ENCODE results near the gene RAB37. TPM values are rescaled to one million over a fixed set of nuclear protein-coding genes. Genes with fewer than 3 reads are reported as not detected.

The RAB37 gene
- total RNA-seq, 2 experiments from 2014 or later: 2.1 to 2.3 TPM

DNA sequence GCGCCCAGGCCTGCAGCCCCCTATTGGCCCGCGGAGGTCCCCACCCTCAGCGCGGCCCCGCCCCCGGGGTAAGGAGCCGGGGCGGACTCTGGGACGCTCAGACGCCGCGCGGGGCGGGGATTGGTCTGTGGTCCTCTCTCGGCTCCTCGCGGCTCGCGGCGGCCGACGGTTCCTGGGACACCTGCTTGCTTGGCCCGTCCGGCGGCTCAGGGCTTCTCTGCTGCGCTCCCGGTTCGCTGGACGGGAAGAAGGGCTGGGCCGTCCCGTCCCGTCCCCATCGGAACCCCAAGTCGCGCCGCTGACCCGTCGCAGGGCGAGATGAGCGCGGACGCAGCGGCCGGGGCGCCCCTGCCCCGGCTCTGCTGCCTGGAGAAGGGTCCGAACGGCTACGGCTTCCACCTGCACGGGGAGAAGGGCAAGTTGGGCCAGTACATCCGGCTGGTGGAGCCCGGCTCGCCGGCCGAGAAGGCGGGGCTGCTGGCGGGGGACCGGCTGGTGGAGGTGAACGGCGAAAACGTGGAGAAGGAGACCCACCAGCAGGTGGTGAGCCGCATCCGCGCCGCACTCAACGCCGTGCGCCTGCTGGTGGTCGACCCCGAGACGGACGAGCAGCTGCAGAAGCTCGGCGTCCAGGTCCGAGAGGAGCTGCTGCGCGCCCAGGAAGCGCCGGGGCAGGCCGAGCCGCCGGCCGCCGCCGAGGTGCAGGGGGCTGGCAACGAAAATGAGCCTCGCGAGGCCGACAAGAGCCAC lies 11.6 kb downstream of the RAB37 start, which contains the start of gene NHERF1:
TSS of gene NHERF1 (plus strand) at position 100 of the 750 bp plus-strand sequence. CDS start at position 319, 219 bp downstream.
- Mint-ChIP-seq H3K36me3 (ENCODE audit: low read depth) (peaks cover 17% of the 10 kb centered on the region), H3K27ac (peak within 1 kb of the TSS; percentile 93), H3K9me3 (no peaks in the 10 kb centered on the region), H3K4me3 (peak within 1 kb of the TSS; percentile 94), H3K27me3 (ENCODE audit: low read depth) (no peaks in the 10 kb centered on the region), H3K4me1 (ENCODE audit: low read depth) (peaks cover 54% of the 10 kb centered on the region)
- intact Hi-C loops (cut with micrococcal nuclease): loop anchor here (1.0 to 10.0 kb wide), 4 partner anchors 22 to 456 kb away; partner anchors contain the start of genes NAT9 and NUP85
- CTCF ChIA-PET: interaction anchor here (0.9 to 3.8 kb wide), 9 partner anchors 10 to 113 kb away, joined by 4 to 40 read pairs (median 12); partner anchors contain the start of gene RAB37
- peak; percentile 93 for DNase-seq

DNA sequence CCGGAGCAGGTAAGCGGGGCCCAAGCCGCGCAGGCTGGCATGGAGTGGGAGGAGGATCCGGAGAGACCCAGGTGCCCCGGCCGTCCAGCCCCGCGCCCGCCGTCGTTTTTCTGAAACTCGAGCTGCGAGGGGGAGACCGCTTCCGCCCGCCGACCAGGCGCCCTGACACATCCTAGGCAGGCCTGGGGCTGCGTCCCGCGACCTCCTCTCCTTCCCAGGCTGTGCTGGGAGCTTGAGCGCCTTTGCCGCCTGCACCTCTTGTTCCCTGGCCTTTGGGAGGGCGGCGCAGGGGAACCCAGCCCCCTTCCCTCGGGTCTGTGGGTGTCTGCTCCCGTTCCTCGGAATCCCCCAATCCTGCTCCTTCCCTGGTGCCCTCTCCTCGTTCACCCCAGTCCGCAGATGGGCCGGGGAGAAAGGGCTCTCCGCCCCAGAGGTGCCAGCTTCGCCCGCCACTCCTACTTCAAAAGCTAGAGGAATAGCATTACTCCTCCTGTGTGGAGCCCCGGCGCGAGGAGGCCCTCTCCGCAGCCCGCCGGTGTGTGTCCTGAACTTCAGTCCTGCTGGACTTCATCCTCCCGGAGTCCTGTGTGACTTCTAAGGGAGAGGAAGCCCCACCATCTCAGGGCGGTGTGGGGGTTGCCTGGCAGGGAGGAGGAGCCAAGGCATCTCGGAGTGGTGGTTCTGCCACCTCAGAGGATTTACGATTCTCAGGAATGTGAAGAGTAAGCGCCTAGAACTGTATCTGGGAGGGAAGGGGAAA lies 12.4 kb downstream of the RAB37 start:
- Mint-ChIP-seq H3K27ac (peak overlapping the region; percentile 93), H3K4me3 (peak overlapping the region; percentile 94), H3K4me1 (ENCODE audit: low read depth) (peaks cover 53% of the 10 kb centered on the region), H3K36me3 (ENCODE audit: low read depth) (peaks cover 17% of the 10 kb centered on the region), H3K27me3 (ENCODE audit: low read depth) (no peaks in the 10 kb centered on the region), H3K9me3 (no peaks in the 10 kb centered on the region)
- DNase-seq: peak; percentile 71
- CTCF ChIA-PET: interaction anchor here (0.7 to 3.5 kb wide), 10 partner anchors 10 to 112 kb away, joined by 3 to 32 read pairs (median 5); partner anchors contain the start of gene RAB37
- intact Hi-C loops (cut with micrococcal nuclease): loop anchor here (1.0 to 10.0 kb wide), 2 partner anchors 7 to 455 kb away; partner anchors contain the start of gene NUP85

DNA sequence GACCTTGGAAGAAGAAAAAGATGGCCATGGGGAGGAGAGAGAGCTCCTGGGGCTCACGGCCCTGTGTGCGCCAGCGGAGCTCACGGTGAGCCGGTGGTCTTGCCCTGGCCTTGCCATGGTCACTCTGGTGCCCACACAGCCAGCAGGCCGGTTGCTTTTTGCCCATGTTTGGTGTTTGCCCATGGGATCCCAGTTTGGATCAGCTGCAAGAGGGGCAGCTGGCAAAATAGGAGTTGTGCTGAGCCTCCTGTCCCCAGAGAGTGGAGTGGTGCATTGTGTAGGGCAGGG lies 12.9 kb downstream of the RAB37 start:
- intact Hi-C loops (cut with micrococcal nuclease): loop anchor here (1.0 kb wide), 1 partner anchor 8 kb away; no protein-coding TSS in a partner anchor

DNA sequence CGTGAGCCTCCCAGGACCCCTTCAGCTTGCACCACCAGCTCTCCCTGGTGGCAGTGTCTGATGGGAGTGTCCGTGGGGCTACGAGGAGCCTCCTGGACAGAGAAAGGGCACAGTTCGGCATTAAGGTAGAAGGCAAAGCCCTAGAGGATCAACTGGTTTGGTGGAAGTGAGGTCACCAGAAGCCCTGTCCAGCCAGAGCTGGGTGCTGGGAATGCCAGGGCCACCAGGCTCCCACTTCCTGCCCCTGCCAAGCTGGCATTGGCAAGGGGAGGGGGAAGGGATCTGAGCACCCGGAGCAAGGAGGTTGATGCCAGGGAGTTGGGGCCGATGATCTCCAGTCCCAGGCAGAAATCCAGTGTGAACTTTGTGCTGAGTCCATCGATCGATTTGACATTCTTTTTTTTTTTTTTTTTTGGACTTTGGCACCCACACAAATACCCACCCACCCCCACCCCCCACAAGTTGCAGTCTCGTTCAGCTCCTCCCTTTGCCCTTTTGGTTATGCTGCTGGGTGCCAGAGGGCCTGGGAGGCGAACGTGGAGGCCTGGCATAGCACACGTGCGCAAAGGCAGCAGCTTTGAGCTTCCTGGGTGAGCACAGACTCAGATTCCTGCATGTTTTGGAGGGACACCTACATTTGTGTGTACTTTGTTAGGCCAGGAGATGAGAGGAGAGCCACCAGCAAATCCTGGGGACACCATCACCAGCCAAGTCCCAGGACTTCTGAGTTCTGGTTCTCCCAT lies 13.4 kb downstream of the RAB37 start:
- Mint-ChIP-seq H3K36me3 (ENCODE audit: low read depth) (peaks cover 17% of the 10 kb centered on the region), H3K4me3 (peak overlapping the region; percentile 94), H3K27me3 (ENCODE audit: low read depth) (no peaks in the 10 kb centered on the region), H3K4me1 (ENCODE audit: low read depth) (peaks cover 57% of the 10 kb centered on the region), H3K27ac (peak overlapping the region; percentile 94), H3K9me3 (no peaks in the 10 kb centered on the region)
- intact Hi-C loops (cut with micrococcal nuclease): loop anchor here (1.0 kb wide), 2 partner anchors 8 to 9 kb away; no protein-coding TSS in a partner anchor
- no peak for DNase-seq
- CTCF ChIA-PET: interaction anchor here (0.9 to 3.5 kb wide), 9 partner anchors 8 to 43 kb away, joined by 3 to 32 read pairs (median 6); partner anchors contain the start of gene NAT9

More for the DNA sequence above, 12.9 kb downstream of the RAB37 start:
- H3K4me3 Mint-ChIP-seq: peak overlapping the region; percentile 94
- H3K36me3 Mint-ChIP-seq (ENCODE audit: low read depth): peaks cover 17% of the 10 kb centered on the region
- H3K27me3 Mint-ChIP-seq (ENCODE audit: low read depth): no peaks in the 10 kb centered on the region
- H3K27ac Mint-ChIP-seq: peak overlapping the region; percentile 93
- H3K9me3 Mint-ChIP-seq: no peaks in the 10 kb centered on the region
- peaks cover 52% of the 10 kb centered on the region for H3K4me1 Mint-ChIP-seq (ENCODE audit: low read depth)
- CTCF ChIA-PET: interaction anchor here (0.7 to 3.5 kb wide), 8 partner anchors 9 to 112 kb away, joined by 3 to 32 read pairs (median 8); partner anchors contain the start of gene RAB37
- no peak for DNase-seq

DNA sequence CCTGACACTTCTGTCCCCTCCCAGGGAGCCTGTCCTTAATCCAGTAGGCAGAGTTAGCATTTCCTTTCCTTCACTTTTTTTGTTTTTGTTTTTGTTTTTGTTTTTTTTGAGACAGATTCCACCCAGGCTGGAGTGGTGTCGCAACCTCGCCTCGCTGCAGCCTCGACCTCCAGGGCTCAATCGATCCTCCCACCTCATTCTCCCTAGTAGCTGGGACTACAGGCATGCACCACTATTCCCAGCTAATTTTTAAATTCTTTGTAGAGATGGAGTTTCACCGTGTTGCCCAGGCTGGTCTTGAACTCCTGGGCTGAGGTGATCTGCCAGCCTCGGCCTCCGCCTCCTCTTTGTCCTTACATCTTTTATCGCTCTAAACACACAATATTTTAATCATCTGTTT lies 15.4 kb downstream of the RAB37 start:
- H3K4me1 Mint-ChIP-seq (ENCODE audit: low read depth): peaks cover 64% of the 10 kb centered on the region
- intact Hi-C loops (cut with micrococcal nuclease): no loop called here
- CTCF ChIA-PET: interaction anchor here (0.9 to 2.6 kb wide), 3 partner anchors 18 to 39 kb away, joined by 3 to 14 read pairs (median 3); no protein-coding TSS in a partner anchor
- no peaks in the 10 kb centered on the region for H3K27me3 Mint-ChIP-seq (ENCODE audit: low read depth)
- DNase-seq: no peak
- no peaks in the 10 kb centered on the region for H3K9me3 Mint-ChIP-seq
- H3K4me3 Mint-ChIP-seq: peak overlapping the region; percentile 23
- peaks cover 17% of the 10 kb centered on the region for H3K36me3 Mint-ChIP-seq (ENCODE audit: low read depth)
- peak overlapping the region; percentile 71 for H3K27ac Mint-ChIP-seq

DNA sequence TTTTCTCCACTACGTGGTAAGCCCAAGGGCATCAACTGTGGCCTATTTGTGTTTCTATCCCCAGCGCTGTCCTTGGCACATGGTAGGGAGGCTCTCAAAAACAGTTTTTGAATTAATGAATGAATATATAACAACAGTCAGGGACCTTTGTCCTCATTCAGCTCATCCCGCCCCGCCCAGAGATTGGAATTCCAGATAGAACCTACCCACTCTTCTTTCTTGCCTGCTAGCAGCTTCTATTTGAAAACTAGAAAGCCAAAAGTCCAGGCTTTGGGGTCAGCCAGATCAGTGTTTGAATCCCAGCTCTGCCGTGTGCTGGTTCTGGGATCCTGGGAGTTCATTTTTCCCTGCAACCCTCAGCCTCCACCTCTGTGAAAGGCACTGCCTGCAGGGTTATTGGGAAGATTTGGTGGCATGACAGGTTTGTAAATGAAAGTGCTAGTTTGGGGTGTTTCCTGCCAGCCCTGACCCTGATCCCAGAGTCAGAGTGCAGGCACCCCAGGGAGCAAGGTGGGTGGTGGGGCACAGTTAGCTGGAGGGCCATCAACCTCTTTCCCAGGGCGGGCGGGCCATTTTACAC lies 15.9 kb downstream of the RAB37 start:
- no peaks in the 10 kb centered on the region for H3K9me3 Mint-ChIP-seq
- CTCF ChIA-PET: interaction anchor here (0.7 to 2.6 kb wide), 4 partner anchors 18 to 112 kb away, joined by 3 to 14 read pairs (median 4); no protein-coding TSS in a partner anchor
- H3K36me3 Mint-ChIP-seq (ENCODE audit: low read depth): peaks cover 17% of the 10 kb centered on the region
- H3K27me3 Mint-ChIP-seq (ENCODE audit: low read depth): no peaks in the 10 kb centered on the region
- intact Hi-C loops (cut with micrococcal nuclease): no loop called here
- H3K4me3 Mint-ChIP-seq: peak overlapping the region; percentile 23
- no peak for DNase-seq
- peaks cover 64% of the 10 kb centered on the region for H3K4me1 Mint-ChIP-seq (ENCODE audit: low read depth)
- H3K27ac Mint-ChIP-seq: peak overlapping the region; percentile 71

DNA sequence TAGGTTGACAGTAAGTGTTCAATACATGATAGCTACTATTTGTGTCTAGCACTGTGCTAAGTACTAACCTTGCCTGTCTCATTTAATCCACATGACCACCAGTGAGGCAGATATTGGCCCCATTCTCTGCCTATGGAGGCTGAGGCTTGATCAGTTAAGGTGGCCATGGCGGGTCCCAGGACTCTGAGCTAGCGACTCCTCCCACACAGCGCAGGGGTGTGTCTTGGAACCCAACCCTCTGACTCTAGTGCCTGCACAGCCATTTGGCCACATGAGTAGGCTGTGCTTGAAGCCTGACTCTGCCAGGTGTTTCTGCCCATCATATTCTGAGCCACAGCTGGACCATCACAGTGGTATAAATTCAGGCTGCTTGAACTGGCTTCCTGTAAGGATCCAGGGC lies 17.8 kb downstream of the RAB37 start:
- DNase-seq: no peak
- Mint-ChIP-seq H3K4me1 (ENCODE audit: low read depth) (peaks cover 82% of the 10 kb centered on the region), H3K27me3 (ENCODE audit: low read depth) (no peaks in the 10 kb centered on the region), H3K36me3 (ENCODE audit: low read depth) (peaks cover 13% of the 10 kb centered on the region), H3K4me3 (no peak overlapping the region), H3K9me3 (no peaks in the 10 kb centered on the region), H3K27ac (peak overlapping the region; percentile 30)
- intact Hi-C loops (cut with micrococcal nuclease): no loop called here
- CTCF ChIA-PET: interaction anchor here (0.6 to 3.8 kb wide), 4 partner anchors 9 to 269 kb away, joined by 3 to 31 read pairs (median 4); partner anchors contain the start of gene RAB37

DNA sequence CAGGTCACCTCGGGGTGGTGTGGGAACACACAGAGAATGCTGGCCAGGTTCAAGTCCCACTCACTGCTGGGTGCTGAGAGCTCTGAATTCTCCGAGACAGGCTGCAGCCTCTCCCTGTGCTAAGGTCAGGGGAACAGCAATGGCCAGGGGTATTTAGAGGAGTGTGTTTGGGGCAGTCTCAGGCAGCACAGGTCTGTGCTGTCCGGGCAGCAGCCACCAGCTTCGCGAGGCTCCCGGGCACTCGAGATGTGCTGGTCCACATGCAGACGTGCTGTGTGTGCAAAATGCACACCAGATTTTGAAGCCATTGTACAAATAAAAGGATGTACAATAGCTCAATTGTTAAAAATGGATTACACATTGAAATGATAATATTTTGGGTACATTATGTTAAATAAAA lies 18.5 kb downstream of the RAB37 start:
- no peak overlapping the region for H3K27ac Mint-ChIP-seq
- no peaks in the 10 kb centered on the region for H3K9me3 Mint-ChIP-seq
- intact Hi-C loops (cut with micrococcal nuclease): no loop called here
- H3K36me3 Mint-ChIP-seq (ENCODE audit: low read depth): peaks cover 9% of the 10 kb centered on the region
- CTCF ChIA-PET: interaction anchor here (0.6 to 3.8 kb wide), 8 partner anchors 10 to 268 kb away, joined by 3 to 31 read pairs (median 4); partner anchors contain the start of gene RAB37
- H3K4me3 Mint-ChIP-seq: no peak overlapping the region
- H3K27me3 Mint-ChIP-seq (ENCODE audit: low read depth): no peaks in the 10 kb centered on the region
- no peak for DNase-seq
- peaks cover 89% of the 10 kb centered on the region for H3K4me1 Mint-ChIP-seq (ENCODE audit: low read depth)

DNA sequence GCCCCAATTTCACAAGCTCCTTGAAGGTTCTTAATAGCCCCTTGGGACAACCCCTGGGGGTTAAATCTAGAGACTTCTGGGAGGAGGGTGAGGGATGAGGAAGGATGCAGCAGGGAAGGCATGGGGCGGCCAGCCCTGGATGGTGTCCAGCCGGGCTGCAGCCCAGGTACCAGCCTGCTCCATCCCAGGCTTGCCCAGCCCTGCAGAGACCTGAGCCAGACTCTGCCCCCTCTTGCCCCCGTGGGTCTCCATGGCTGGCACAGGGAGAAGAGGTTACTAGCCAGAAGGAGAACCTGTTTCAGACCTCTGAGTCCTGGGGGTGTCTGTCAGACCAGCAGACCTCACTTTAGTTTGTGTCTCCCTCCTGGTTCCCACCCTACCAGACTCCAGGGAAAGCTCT lies 19.8 kb downstream of the RAB37 start:
- intact Hi-C loops (cut with micrococcal nuclease): no loop called here
- peak overlapping the region; percentile 86 for H3K27ac Mint-ChIP-seq
- CTCF ChIA-PET: interaction anchor here (1.1 to 3.8 kb wide), 4 partner anchors 11 to 108 kb away, joined by 3 to 31 read pairs (median 12); no protein-coding TSS in a partner anchor
- DNase-seq: no peak
- no peak overlapping the region for H3K4me3 Mint-ChIP-seq
- peaks cover 5% of the 10 kb centered on the region for H3K36me3 Mint-ChIP-seq (ENCODE audit: low read depth)
- H3K9me3 Mint-ChIP-seq: no peaks in the 10 kb centered on the region
- H3K4me1 Mint-ChIP-seq (ENCODE audit: low read depth): peaks cover 83% of the 10 kb centered on the region
- no peaks in the 10 kb centered on the region for H3K27me3 Mint-ChIP-seq (ENCODE audit: low read depth)

DNA sequence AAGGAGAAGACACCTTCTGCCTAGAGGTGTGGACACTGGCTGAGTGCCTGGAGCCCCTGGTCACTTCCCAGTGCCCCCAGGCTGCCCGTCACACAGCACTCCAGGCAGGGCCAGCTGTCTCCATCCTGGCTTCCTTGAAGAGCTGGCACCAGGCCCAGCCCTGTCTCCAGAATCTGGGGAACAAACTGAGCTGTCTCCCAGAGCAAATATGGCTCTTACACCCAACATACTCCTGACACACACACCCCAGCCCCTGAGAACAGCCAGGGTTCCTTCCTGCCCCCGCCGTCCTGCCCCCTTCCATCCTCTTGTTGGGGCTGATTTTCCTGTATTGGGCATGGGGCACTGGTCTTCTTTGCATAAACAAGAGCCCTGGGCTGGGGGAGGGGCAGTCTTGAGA lies 20.4 kb downstream of the RAB37 start:
- Mint-ChIP-seq H3K4me3 (no peak overlapping the region), H3K27me3 (ENCODE audit: low read depth) (no peaks in the 10 kb centered on the region), H3K36me3 (ENCODE audit: low read depth) (peaks cover 5% of the 10 kb centered on the region), H3K9me3 (no peaks in the 10 kb centered on the region), H3K4me1 (ENCODE audit: low read depth) (peaks cover 78% of the 10 kb centered on the region), H3K27ac (peak overlapping the region; percentile 86)
- intact Hi-C loops (cut with micrococcal nuclease): no loop called here
- no peak for DNase-seq
- CTCF ChIA-PET: interaction anchor here (1.1 to 4.5 kb wide), 6 partner anchors 8 to 108 kb away, joined by 3 to 28 read pairs (median 12); no protein-coding TSS in a partner anchor
